GM12891 (cell line): ENCODE results near the gene PGAP3.
A peak's percentile ranks its signal among the peaks of the same experiment; 100 is the strongest.

Source experiments
- DNase-seq: peaks from one replicate; pipeline ENCODE4 v3.0.0; 2011; ENCODE audit warnings: low spot score; ENCODE audit not compliant: insufficient read length
- FAIRE-seq: peaks from 2 replicates; lab custom pipeline; 2011; peaks lifted over from hg19 to GRCh38; lab: Jason Lieb, UNC
- PAX5 ChIP-seq: IDR thresholded peaks from 2 replicates; pipeline ENCODE4 v1.6.1; 2011; ENCODE audit warnings: low read length, moderate library complexity, mild to moderate bottlenecking; ENCODE audit not compliant: insufficient read depth, severe bottlenecking
- POLR2A ChIP-seq: IDR thresholded peaks from 2 replicates; pipeline ENCODE4 v1.6.1; 2011; ENCODE audit warnings: low read depth, low read length, control low read depth
- POLR2AphosphoS5 ChIP-seq: IDR thresholded peaks from 2 replicates; pipeline ENCODE4 v1.6.1; 2011; ENCODE audit warnings: low read depth, low read length, control low read depth
- POU2F2 ChIP-seq: IDR thresholded peaks from 2 replicates; pipeline ENCODE4 v1.6.1; 2011; ENCODE audit warnings: low read depth, mild to moderate bottlenecking, control low read depth, low read length, moderate library complexity
- SPI1 ChIP-seq: IDR thresholded peaks from 2 replicates; pipeline ENCODE4 v1.6.1; 2011; ENCODE audit warnings: low read depth, low read length, control low read depth
- TAF1 ChIP-seq: IDR thresholded peaks from 2 replicates; pipeline ENCODE4 v1.6.1; 2011; ENCODE audit warnings: low read depth, low read length, control low read depth

PGAP3 gene

DNA sequence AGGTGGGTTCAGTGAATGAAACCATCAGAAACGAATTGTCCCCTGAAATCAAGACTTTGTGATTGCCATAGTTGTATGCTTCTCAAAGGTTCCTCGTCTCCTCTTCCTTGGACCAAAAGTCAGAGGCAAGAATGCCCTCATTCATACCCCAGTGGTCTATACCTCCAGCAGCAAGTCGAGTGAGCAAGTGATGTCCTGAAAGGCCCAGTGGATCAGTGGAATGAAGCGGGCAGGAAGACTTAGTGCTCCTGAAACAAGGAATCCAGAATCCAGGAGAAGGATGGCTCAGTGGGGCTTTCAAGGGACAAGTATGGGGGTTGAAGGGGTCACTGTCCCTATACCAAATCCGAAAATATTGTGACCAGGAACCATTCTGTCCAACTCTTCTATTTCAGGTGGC is 6.7 kb upstream of the PGAP3 start:
- no peak for FAIRE-seq
- no peak for DNase-seq
- TF ChIP-seq TAF1, result no peak
- TF ChIP-seq POLR2AphosphoS5, result no peak
- no peak for TF ChIP-seq POLR2A
- no peak for TF ChIP-seq PAX5
- no peak for TF ChIP-seq SPI1
- TF ChIP-seq POU2F2, result no peak

DNA sequence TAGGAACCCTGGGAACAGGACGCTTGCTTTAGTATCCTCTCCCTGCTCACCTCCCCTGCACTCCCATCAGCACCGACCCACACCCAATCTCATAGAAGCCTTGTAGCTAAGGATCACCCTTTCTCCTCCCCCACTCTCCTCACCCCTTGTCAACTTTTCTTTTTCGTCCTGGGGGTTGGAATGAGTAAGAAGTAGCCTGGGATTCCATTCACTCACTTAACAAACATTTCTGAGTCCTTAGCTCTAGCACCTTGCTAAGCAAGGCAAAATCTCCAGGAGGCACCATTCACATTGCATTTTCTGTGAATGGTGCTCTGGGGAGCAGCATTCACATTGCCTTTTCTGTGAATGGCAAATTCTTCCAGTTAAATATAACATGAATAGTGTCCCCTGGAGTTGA is 1.1 kb upstream of the PGAP3 start:
- TF ChIP-seq SPI1, result no peak
- TF ChIP-seq PAX5, result no peak
- TF ChIP-seq POU2F2, result no peak
- TF ChIP-seq POLR2A, result no peak
- TF ChIP-seq POLR2AphosphoS5, result no peak
- no peak for TF ChIP-seq TAF1
- no peak for DNase-seq
- FAIRE-seq, result no peak

DNA sequence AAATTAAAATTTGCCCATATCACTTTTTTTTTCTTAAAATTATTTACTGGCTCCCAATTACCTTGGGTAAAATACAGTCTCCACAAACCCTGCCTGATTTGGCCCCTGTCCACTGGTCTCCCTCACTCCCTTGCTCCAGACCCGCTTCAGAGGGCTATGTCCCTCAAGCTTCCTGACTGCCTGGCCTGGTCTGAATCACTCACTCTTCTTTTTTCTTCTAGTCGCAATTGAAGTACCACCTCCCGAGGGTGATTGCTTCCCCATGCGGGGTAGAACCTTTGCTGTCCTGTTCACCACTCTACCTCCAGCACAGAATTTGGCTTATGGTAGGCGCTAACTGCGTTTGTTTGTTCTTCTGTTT is 598 bp upstream of the PGAP3 start:
- TF ChIP-seq SPI1 (no peak), TAF1 (no peak), PAX5 (no peak), POLR2AphosphoS5 (no peak), POU2F2 (no peak), POLR2A (no peak)
- FAIRE-seq (no peak), DNase-seq (no peak)

DNA sequence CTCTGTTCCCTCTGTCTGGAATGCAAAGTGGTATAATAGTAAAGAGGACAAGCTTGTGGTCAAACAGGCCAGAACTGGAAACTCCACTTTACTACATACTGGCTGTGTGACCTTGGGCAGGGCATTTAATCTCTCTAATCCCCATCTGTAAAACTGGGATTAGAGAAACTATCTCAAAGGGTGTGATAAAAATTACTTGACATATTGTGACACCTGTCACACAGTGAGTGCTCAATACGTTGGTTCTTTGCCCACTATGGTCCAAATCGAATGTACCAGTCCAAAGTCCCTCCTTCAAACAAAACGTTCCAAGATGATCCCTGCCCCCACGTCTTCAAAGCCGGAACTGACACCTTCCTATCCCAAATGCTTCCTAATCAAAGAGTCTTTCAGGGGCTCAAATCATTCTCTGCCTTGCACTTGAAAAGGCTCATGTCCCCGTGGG is 734 bp downstream of the PGAP3 start:
- TF ChIP-seq POU2F2 (no peak), SPI1 (no peak), PAX5 (no peak), TAF1 (no peak), POLR2AphosphoS5 (no peak), POLR2A (no peak)
- no peak for DNase-seq
- no peak for FAIRE-seq

DNA sequence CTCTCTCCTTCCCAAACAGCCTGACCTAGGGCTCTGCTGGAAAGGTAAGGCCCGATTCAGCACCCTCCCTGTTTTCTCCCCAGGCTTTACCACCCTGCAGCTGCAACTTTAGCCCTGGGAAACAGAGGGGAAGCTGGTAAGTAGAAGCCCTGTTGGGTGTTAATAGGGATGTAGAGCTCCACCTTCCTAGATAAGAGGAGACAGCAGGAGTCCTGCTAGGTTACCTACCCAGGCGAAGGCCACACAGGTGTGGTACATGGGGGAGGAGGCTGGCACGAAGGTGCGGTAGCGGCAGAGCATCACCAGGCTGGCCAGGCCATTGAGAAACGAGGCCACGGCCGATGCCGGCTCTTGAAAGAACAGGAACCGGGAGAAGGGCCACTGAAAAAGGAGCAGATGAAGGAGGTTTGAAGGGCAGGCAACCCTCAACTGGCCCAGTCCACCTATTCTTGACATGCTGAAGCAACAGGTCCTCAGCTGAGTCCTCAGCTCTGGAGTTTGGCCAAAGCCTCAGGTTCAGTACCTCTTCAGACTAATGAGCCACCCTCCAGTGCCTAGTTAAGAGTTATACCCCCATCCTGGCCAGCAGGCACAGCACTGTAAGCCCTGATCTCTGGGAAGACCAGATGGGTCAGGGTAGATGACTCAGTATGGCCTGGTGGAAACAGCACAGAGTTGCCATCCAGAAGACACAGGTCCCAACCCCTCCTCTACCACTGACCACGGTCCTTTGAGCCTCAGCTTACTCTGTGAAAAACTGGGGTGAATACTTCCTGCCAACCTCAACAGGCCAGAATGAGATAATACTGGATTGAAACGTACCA is 3.3 kb downstream of the PGAP3 start:
- TF ChIP-seq SPI1 (no peak), POLR2A (no peak), POU2F2 (no peak), POLR2AphosphoS5 (no peak), PAX5 (no peak), TAF1 (no peak)
- no peak for DNase-seq
- FAIRE-seq, result no peak

DNA sequence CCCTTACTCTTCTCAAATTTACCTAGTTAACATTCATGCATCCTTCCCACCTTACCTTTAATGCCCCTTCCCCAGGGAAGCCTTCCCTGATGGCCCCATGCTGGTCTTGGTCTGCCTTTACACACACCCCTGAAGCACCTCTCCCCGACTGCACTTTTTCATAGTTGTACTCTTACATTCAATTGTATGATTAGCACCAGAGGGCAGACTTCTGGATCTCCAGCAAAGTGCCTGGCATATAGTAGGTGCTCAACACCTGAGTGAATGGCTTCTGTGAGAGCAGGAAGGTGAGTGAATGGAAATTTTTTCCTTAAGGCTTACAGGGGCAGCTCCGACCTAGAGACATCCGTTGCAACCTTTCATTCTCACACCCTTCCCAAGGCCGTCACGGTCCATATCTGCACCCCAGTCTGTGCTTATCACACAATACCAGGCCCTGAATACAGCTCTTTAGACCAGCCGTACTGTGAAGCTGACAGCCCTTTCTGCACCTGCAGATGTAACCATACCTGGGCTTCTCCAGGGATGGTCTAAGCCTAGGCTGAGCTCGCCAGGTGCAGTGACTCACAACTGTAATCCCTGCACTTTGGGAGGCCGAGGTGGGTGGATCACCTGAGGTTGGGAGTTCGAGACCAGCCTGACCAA is 4.4 kb downstream of the PGAP3 start:
- TF ChIP-seq SPI1, result no peak
- no peak for TF ChIP-seq TAF1
- TF ChIP-seq POU2F2, result no peak
- no peak for TF ChIP-seq PAX5
- no peak for TF ChIP-seq POLR2A
- TF ChIP-seq POLR2AphosphoS5, result no peak
- DNase-seq, result no peak
- no peak for FAIRE-seq

DNA sequence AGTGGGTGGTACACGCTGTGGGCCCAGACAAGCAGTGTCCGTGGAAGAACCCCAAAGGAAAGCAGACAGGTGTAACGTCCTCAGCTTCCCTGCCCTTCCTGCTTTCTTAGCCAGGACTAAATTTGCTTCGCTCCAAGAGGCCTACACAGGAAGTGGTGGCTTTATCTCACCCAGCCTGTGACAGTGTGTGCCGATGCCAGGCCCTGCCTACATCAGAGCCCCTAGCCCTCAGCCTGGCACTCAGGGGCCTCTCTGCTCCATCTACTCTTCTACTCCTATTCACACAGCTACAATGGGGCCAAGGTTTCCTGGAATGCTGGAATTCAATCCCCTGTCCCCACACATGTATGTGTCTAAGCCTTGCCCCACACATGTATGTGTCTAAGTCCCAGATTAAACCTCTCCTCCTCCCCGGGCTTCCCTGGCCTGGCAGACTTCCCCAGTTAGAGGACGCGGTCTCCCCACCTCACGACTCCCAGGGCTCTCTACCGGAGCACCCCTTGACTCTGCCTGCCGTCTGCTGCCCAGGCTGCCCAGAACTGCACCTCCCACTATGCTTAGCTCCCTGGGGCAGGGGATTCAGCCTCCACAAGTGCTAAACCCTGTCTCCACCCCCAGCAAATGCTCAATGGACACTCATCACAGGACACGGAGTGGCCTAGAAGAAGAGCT is 8.2 kb downstream of the PGAP3 start:
- FAIRE-seq (peak; percentile 88), DNase-seq (no peak)
- TF ChIP-seq TAF1, result no peak
- TF ChIP-seq POLR2A, result no peak
- TF ChIP-seq POU2F2, result no peak
- no peak for TF ChIP-seq PAX5
- TF ChIP-seq SPI1, result no peak
- TF ChIP-seq POLR2AphosphoS5, result no peak

DNA sequence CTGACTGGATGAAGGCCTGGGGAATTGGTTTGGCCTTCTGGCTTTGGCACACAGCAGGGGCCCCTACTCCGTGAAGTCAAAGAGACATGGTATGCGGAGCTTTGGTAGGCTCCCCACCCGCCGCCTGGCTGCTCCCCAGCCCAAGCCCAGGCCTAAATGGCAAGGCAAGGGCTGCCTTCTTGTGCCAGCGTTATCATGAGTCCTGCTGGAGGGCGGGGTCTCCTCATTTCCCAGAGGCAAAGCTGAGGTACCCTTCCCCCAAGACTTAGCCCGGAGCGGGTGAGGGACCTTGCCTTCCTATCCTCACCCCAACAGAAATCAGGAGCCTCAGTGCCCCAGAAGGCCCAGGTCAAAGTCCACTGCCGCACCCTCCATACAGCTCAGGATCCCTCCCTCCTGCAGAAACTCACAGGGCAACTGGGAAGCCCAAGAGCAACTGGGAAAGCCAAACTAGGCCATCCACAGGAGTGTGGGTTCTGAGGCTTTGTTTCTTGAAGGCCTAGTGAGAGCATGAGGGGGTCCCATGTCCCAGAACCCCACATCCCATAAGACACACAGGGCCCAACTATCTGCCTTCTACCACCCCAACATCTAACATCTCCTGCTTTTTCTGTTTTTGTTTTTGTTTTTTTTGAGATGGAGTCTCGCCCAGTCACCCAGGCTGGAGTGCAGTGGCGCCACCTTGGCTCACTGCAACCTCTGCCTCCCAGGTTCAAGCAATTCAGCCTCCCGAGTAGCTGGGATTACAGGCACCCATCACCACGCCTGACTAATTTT is 9.3 kb downstream of the PGAP3 start:
- no peak for FAIRE-seq
- DNase-seq, result no peak
- TF ChIP-seq POLR2AphosphoS5, result no peak
- no peak for TF ChIP-seq PAX5
- no peak for TF ChIP-seq TAF1
- TF ChIP-seq POLR2A, result no peak
- no peak for TF ChIP-seq POU2F2
- TF ChIP-seq SPI1, result no peak

DNA sequence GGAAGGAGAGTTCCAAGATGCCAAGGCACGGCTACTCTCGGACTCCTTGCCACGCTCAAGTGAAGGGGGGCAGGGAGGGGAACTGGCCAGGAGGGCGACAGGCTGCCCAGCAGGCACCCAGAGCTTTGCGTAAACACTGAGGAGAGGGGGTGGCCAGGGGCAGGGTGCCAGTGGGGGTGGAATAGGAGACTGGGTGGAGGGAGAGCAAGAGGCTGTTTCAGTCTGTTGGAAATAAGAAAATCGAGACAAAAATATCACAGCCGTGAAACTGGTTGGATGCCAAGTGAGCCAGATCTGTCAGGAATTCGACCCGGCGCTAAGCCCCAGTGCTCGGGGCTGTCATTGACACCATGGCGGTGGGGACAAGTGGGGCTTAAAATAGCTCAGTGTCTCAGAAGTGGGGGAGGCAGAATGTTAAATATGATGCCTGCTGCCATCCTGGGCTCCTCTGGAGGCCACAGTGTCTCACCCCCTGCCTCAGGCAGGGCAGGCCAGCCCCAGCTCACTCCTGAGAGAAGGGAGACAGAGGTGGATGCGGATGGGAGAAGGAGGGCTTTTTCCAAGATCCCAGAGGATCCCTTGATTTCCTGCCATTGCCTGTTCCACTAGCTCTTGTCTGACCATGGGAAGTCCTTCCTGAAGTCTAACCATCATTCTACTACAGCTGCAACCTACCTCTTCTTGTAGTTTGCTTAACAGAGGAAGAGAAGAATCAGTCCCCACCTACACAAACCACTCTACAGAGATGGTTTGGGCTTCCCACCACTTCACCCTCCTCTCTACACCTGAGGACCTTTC is 10.1 kb downstream of the PGAP3 start:
- TF ChIP-seq POU2F2, result no peak
- no peak for DNase-seq
- FAIRE-seq, result no peak
